Right renal cortex interstitium (tissue), 3 donors: ENCODE measurements around the gene RGS6. TPM values are rescaled to one million over a fixed set of nuclear protein-coding genes. Genes with fewer than 3 reads are reported as not detected.

Source experiments
- DNase-seq, 3 donors: peaks; one replicate each; pipeline ENCODE4 v3.0.0-alpha.2; 2013; ENCODE audit warnings: low read depth in 3 of 3, low spot score in 2 of 3
- polyA plus RNA-seq, 3 donors: library from polyadenylated mRNA; unstranded; fragments of 120-200 nt; gene quantifications; one replicate each; pipeline ENCODE4 v1.2.1, GENCODE V29; 2013; ENCODE audit not compliant: insufficient read length in 3 of 3

RGS6 gene
- polyA plus RNA-seq, 3 donors, result 0.74 to 1.4 (median 0.80) TPM

GRCh38 chr14:72008666-72009065 lies 76.4 kb downstream of the RGS6 start:
- no peak for DNase-seq

- DNase-seq, result no peak
These were observed 78.2 kb downstream of the RGS6 start for GRCh38 chr14:72010474-72010873.

GRCh38 chr14:72013721-72014345 lies 81.6 kb downstream of the RGS6 start:
- no peak for DNase-seq

- DNase-seq, result no peak
These were observed 82.3 kb downstream of the RGS6 start for GRCh38 chr14:72014486-72014885.

GRCh38 chr14:72017290-72017689 lies 85.1 kb downstream of the RGS6 start:
- DNase-seq, result no peak

GRCh38 chr14:72023128-72024042 lies 91.2 kb downstream of the RGS6 start:
- DNase-seq, result no peak

- DNase-seq, result peak in 1 of 3 donors; percentile 1
These were observed 91.8 kb downstream of the RGS6 start for GRCh38 chr14:72024043-72024407.

GRCh38 chr14:72024504-72024903 lies 92.3 kb downstream of the RGS6 start:
- DNase-seq, result no peak

GRCh38 chr14:72026536-72026935 lies 94.3 kb downstream of the RGS6 start:
- no peak for DNase-seq

- DNase-seq, result no peak
These were observed 94.8 kb downstream of the RGS6 start for GRCh38 chr14:72027061-72027460.

GRCh38 chr14:72033365-72033764 lies 101.1 kb downstream of the RGS6 start:
- no peak for DNase-seq

- DNase-seq, result no peak
These were observed 108.3 kb downstream of the RGS6 start for GRCh38 chr14:72040528-72040927.

- no peak for DNase-seq
These were observed 113.0 kb downstream of the RGS6 start for GRCh38 chr14:72045271-72045670.

GRCh38 chr14:72045885-72046284 lies 113.7 kb downstream of the RGS6 start:
- DNase-seq, result no peak

GRCh38 chr14:72049462-72049861 lies 117.2 kb downstream of the RGS6 start:
- no peak for DNase-seq

GRCh38 chr14:72052356-72052755 lies 120.1 kb downstream of the RGS6 start:
- DNase-seq, result no peak

- DNase-seq, result no peak
These were observed 121.4 kb downstream of the RGS6 start for GRCh38 chr14:72053651-72054050.

- no peak for DNase-seq
These were observed 122.7 kb downstream of the RGS6 start for GRCh38 chr14:72054911-72055310.

- no peak for DNase-seq
These were observed 125.6 kb downstream of the RGS6 start for GRCh38 chr14:72057701-72058285.

GRCh38 chr14:72060460-72060859 lies 128.2 kb downstream of the RGS6 start:
- no peak for DNase-seq

- DNase-seq, result no peak
These were observed 128.7 kb downstream of the RGS6 start for GRCh38 chr14:72060917-72061316.

- DNase-seq, result no peak
These were observed 129.5 kb downstream of the RGS6 start for GRCh38 chr14:72061718-72062117.
